GM23338 (cell line): ENCODE results near the gene GTF3C1. TPM values are rescaled to one million over a fixed set of nuclear protein-coding genes. Genes with fewer than 3 reads are reported as not detected.

Source experiments
- ATAC-seq: fragments of 200-7000 bp; cut with Tn5 transposase; 3 replicates; pipeline ENCODE4 v1.9.1; 2020
- DNase-seq: peaks from one replicate; pipeline ENCODE4 v3.0.0-alpha.2; 2015; ENCODE audit warnings: low spot score
- H2AFZ ChIP-seq: fragments of 200-600 bp; sonication (generic); 2 replicates; pipeline ENCODE4 v1.8.0; 2016; ENCODE audit warnings: antibody characterized with exemption, mild to moderate bottlenecking, moderate library complexity
- H3F3A ChIP-seq: fragments of 200-600 bp; sonication (generic); replicated peaks from 2 replicates; pipeline ENCODE4 v1.8.0; 2017; ENCODE audit warnings: antibody characterized with exemption, mixed run types, low read depth
- H3K27ac ChIP-seq: fragments of 200-600 bp; sonication (generic); 2 replicates; pipeline ENCODE4 v1.6.1; 2016; ENCODE audit warnings: low read depth
- H3K27me3 ChIP-seq: fragments of 200-600 bp; sonication (generic); 2 replicates; pipeline ENCODE4 v1.8.0; 2016; ENCODE audit warnings: mild to moderate bottlenecking, mixed run types, moderate library complexity; ENCODE audit not compliant: insufficient read depth
- H3K36me3 ChIP-seq: fragments of 200-600 bp; sonication (generic); 2 replicates; pipeline ENCODE4 v1.8.0; 2016; ENCODE audit warnings: mild to moderate bottlenecking; ENCODE audit not compliant: insufficient read depth
- H3K4me1 ChIP-seq: fragments of 200-600 bp; sonication (generic); 2 replicates; pipeline ENCODE4 v1.8.0; 2016; ENCODE audit warnings: mild to moderate bottlenecking, moderate library complexity; ENCODE audit not compliant: insufficient read depth
- H3K4me2 ChIP-seq: fragments of 200-600 bp; sonication (generic); 2 replicates; pipeline ENCODE4 v1.7.1; 2017; ENCODE audit warnings: mixed run types
- H3K4me3 ChIP-seq: fragments of 200-600 bp; sonication (generic); 2 replicates; pipeline ENCODE4 v1.6.1; 2016; ENCODE audit warnings: mixed run types
- H3K79me2 ChIP-seq: fragments of 200-600 bp; sonication (generic); replicated peaks from 2 replicates; pipeline ENCODE4 v1.8.0; 2017; ENCODE audit warnings: mild to moderate bottlenecking; ENCODE audit not compliant: insufficient read depth
- H3K9me2 ChIP-seq: fragments of 200-600 bp; sonication (generic); 2 replicates; pipeline ENCODE4 v1.8.0; 2017; ENCODE audit not compliant: insufficient read depth
- H4K20me1 ChIP-seq: fragments of 200-600 bp; sonication (generic); replicated peaks from 2 replicates; pipeline ENCODE4 v1.8.0; 2017; ENCODE audit warnings: mild to moderate bottlenecking; ENCODE audit not compliant: insufficient read depth
- H3K27ac Mint-ChIP-seq: 2 replicates; pipeline ENCODE4 v1.8.0; 2020; ENCODE audit warnings: inconsistent platforms, mild to moderate bottlenecking, moderate library complexity, mixed read lengths
- H3K27me3 Mint-ChIP-seq: 3 replicates; pipeline ENCODE4 v1.8.0; 2022; ENCODE audit warnings: low read depth, mild to moderate bottlenecking, moderate library complexity, mixed read lengths, inconsistent platforms; ENCODE audit not compliant: insufficient read depth, poor library complexity
- H3K36me3 Mint-ChIP-seq: 3 replicates; pipeline ENCODE4 v1.8.0; 2021; ENCODE audit warnings: low read depth, mild to moderate bottlenecking, inconsistent platforms, moderate library complexity, mixed read lengths
- H3K4me1 Mint-ChIP-seq: 3 replicates; pipeline ENCODE4 v1.8.0; 2020; ENCODE audit warnings: mild to moderate bottlenecking, inconsistent platforms, mixed read lengths
- H3K4me3 Mint-ChIP-seq: 3 replicates; pipeline ENCODE4 v1.8.0; 2021; ENCODE audit warnings: moderate library complexity, mild to moderate bottlenecking, inconsistent platforms, mixed read lengths
- H3K9me3 Mint-ChIP-seq: 3 replicates; pipeline ENCODE4 v1.8.0; 2020; ENCODE audit warnings: moderate library complexity, mild to moderate bottlenecking, inconsistent platforms, mixed read lengths
- CREB1 ChIP-seq: fragments of 250-450 bp; sonication (Bioruptor Pico); IDR thresholded peaks from 2 replicates; pipeline ENCODE4 v1.5.0; 2020; ENCODE audit warnings: low read depth, mild to moderate bottlenecking, moderate library complexity
- ETS1 ChIP-seq: IDR thresholded peaks from 2 replicates; pipeline ENCODE4 v1.6.1; 2016; ENCODE audit warnings: antibody characterized with exemption
- EZH2 ChIP-seq: fragments of 200-600 bp; sonication (generic); IDR thresholded peaks from one replicate; pipeline ENCODE4 v1.8.0; 2017; ENCODE audit warnings: antibody characterized with exemption, mild to moderate bottlenecking, low read depth; ENCODE audit not compliant: unreplicated experiment
- EZH2phosphoT487 ChIP-seq: fragments of 200-600 bp; sonication (generic); IDR thresholded peaks from one replicate; pipeline ENCODE4 v1.8.1; 2018; ENCODE audit warnings: antibody characterized with exemption; ENCODE audit not compliant: unreplicated experiment
- JUNB ChIP-seq: IDR thresholded peaks from one replicate; pipeline ENCODE4 v1.6.1; 2016; ENCODE audit warnings: antibody characterized with exemption; ENCODE audit not compliant: unreplicated experiment
- NANOG ChIP-seq: IDR thresholded peaks from 2 replicates; pipeline ENCODE4 v1.6.1; 2016; ENCODE audit warnings: antibody characterized with exemption, borderline replicate concordance
- REST ChIP-seq: IDR thresholded peaks from one replicate; pipeline ENCODE4 v1.6.1; 2018; ENCODE audit warnings: antibody characterized with exemption; ENCODE audit not compliant: unreplicated experiment
- STAT1 ChIP-seq: IDR thresholded peaks from one replicate; pipeline ENCODE4 v1.6.1; 2016; ENCODE audit warnings: antibody characterized with exemption; ENCODE audit not compliant: unreplicated experiment
- ZNF114 ChIP-seq: fragments of 250-450 bp; sonication (Bioruptor Pico); IDR thresholded peaks from 2 replicates; pipeline ENCODE4 v1.5.0; 2020; ENCODE audit warnings: mild to moderate bottlenecking, moderate library complexity
- ZNF331 ChIP-seq: fragments of 250-450 bp; sonication (Bioruptor Pico); IDR thresholded peaks from 2 replicates; pipeline ENCODE4 v1.5.0; 2020; ENCODE audit warnings: low read depth, mild to moderate bottlenecking, moderate library complexity
- ZNF462 ChIP-seq: fragments of 250-450 bp; sonication (Bioruptor Pico); IDR thresholded peaks from 2 replicates; pipeline ENCODE4 v1.5.0; 2020; ENCODE audit warnings: mild to moderate bottlenecking, moderate library complexity
- polyA plus RNA-seq: library from polyadenylated mRNA; unstranded; fragments of >200 nt; fragmentation: Nextera tagmentation; extraction: Ambion mirVana; gene quantifications from 2 replicates; pipeline ENCODE4 v1.2.1, GENCODE V29; 2016
- total RNA-seq: library from RNA; depleted of rRNA; stranded (reverse); fragments of >200 nt; shearing (Covaris generic); gene quantifications from 2 replicates; pipeline ENCODE4 v1.2.3, GENCODE V29; 2014

Gene GTF3C1
- total and polyA plus RNA-seq, 2 experiments from 2014 or later = 78.5 to 138 TPM

GRCh38 chr16:27425961-27426360 is 123.8 kb downstream of the GTF3C1 start:
- H3K4me1 Mint-ChIP-seq = no peaks in the 10 kb centered on the region
- Histone ChIP-seq H3F3A (no peaks in the 10 kb centered on the region), H3K36me3 (no peaks in the 10 kb centered on the region), H3K4me3 (no peak overlapping the region), H3K4me2 (no peak overlapping the region), H3K27ac (no peak overlapping the region), H3K79me2 (no peaks in the 10 kb centered on the region), H2AFZ (no peak overlapping the region), H4K20me1 (no peaks in the 10 kb centered on the region), H3K4me1 (no peaks in the 10 kb centered on the region), H3K27me3 (no peaks in the 10 kb centered on the region), H3K9me2 (no peaks in the 10 kb centered on the region)
- TF ChIP-seq NANOG (no peak), REST (no peak)
- peaks cover 33% of the 10 kb centered on the region for H3K9me3 Mint-ChIP-seq
- no peak for DNase-seq
- no peak overlapping the region for H3K4me3 Mint-ChIP-seq
- H3K36me3 Mint-ChIP-seq = peaks cover 5% of the 10 kb centered on the region; the same call in 1 of the 3 replicates
- no peak for ATAC-seq
- H3K27ac Mint-ChIP-seq = no peak overlapping the region
- peaks cover 10% of the 10 kb centered on the region for H3K27me3 Mint-ChIP-seq

- H3K27ac Mint-ChIP-seq = no peak overlapping the region
- Histone ChIP-seq H4K20me1 (no peaks in the 10 kb centered on the region), H3K27me3 (no peaks in the 10 kb centered on the region), H3K9me2 (no peaks in the 10 kb centered on the region), H3K36me3 (no peaks in the 10 kb centered on the region), H3K27ac (no peak overlapping the region), H3K4me3 (no peak overlapping the region), H3F3A (no peaks in the 10 kb centered on the region), H3K4me1 (no peaks in the 10 kb centered on the region), H3K79me2 (no peaks in the 10 kb centered on the region), H3K4me2 (no peak overlapping the region), H2AFZ (no peak overlapping the region)
- DNase-seq (no peak), ATAC-seq (no peak)
- no peaks in the 10 kb centered on the region for H3K4me1 Mint-ChIP-seq
- H3K36me3 Mint-ChIP-seq = peaks cover 6% of the 10 kb centered on the region; the same call in 1 of the 3 replicates
- H3K9me3 Mint-ChIP-seq = peaks cover 40% of the 10 kb centered on the region
- TF ChIP-seq EZH2 = no peak
- no peak for TF ChIP-seq NANOG
- no peak for TF ChIP-seq ZNF462 (CRISPR knock-in tag)
- no peak for TF ChIP-seq JUNB
- TF ChIP-seq STAT1 = no peak
- TF ChIP-seq CREB1 (CRISPR knock-in tag) = no peak
- no peak for TF ChIP-seq ETS1
- no peak for TF ChIP-seq ZNF114 (CRISPR knock-in tag)
- TF ChIP-seq ZNF331 = no peak
- no peak for TF ChIP-seq EZH2phosphoT487
- no peak overlapping the region for H3K4me3 Mint-ChIP-seq
- H3K27me3 Mint-ChIP-seq = peaks cover 8% of the 10 kb centered on the region
These were observed 124.8 kb downstream of the GTF3C1 start for GRCh38 chr16:27424772-27425498.
